H9 (cell line): ENCODE measurements around the gene WNT8B. TPM values are rescaled to one million over a fixed set of nuclear protein-coding genes. Genes with fewer than 3 reads are reported as not detected.

ENCODE experiments used
- DNase-seq: peaks from one replicate; pipeline ENCODE4 v3.0.0-alpha.2; 2017
- H2AFZ ChIP-seq: one replicate; pipeline ENCODE4 v1.6.1; 2013; ENCODE audit warnings: mild to moderate bottlenecking, low read length, control low read depth, moderate library complexity
- H2AK5ac ChIP-seq: 2 replicates; pipeline ENCODE4 v1.6.1; 2013; ENCODE audit warnings: low read length, control low read depth, mixed read lengths; ENCODE audit not compliant: insufficient read length
- H2BK120ac ChIP-seq: one replicate; pipeline ENCODE4 v1.6.1; 2013; ENCODE audit warnings: low read depth, mild to moderate bottlenecking, low read length, control low read depth, inconsistent platforms; ENCODE audit not compliant: poor library complexity, severe bottlenecking
- H2BK12ac ChIP-seq: 2 replicates; pipeline ENCODE4 v1.6.1; 2013; ENCODE audit warnings: low read length, control low read depth, mixed read lengths, low read depth; ENCODE audit not compliant: insufficient read length
- H2BK15ac ChIP-seq: 2 replicates; pipeline ENCODE4 v1.6.1; 2013; ENCODE audit warnings: low read depth, low read length, control low read depth
- H2BK20ac ChIP-seq: one replicate; pipeline ENCODE4 v1.6.1; 2013; ENCODE audit warnings: low read depth, mild to moderate bottlenecking, low read length, control low read depth, inconsistent platforms; ENCODE audit not compliant: poor library complexity, severe bottlenecking
- H2BK5ac ChIP-seq: 2 replicates; pipeline ENCODE4 v1.6.1; 2013; ENCODE audit warnings: low read length, control low read depth, mixed read lengths; ENCODE audit not compliant: insufficient read length
- H3K14ac ChIP-seq: 2 replicates; pipeline ENCODE4 v1.6.1; 2013; ENCODE audit warnings: low read length, control low read depth; ENCODE audit not compliant: insufficient read depth
- H3K18ac ChIP-seq: 2 replicates; pipeline ENCODE4 v1.6.1; 2013; ENCODE audit warnings: low read depth, mild to moderate bottlenecking, mixed read lengths, low read length, control low read depth; ENCODE audit not compliant: insufficient read length
- H3K23ac ChIP-seq: 2 replicates; pipeline ENCODE4 v1.6.1; 2013; ENCODE audit warnings: low read length, control low read depth, mixed read lengths, low read depth; ENCODE audit not compliant: insufficient read length
- H3K23me2 ChIP-seq: 2 replicates; pipeline ENCODE4 v1.6.1; 2013; ENCODE audit warnings: low read depth, mild to moderate bottlenecking, mixed read lengths, low read length, control low read depth; ENCODE audit not compliant: insufficient read length, poor library complexity, severe bottlenecking
- H3K27ac ChIP-seq: 2 replicates; pipeline ENCODE4 v1.5.1; 2013; ENCODE audit warnings: low read length, control low read depth, mixed read lengths, low read depth; ENCODE audit not compliant: insufficient read length
- H3K27me3 ChIP-seq: 2 replicates; pipeline ENCODE4 v1.6.1; 2013; ENCODE audit warnings: low read length, control low read depth, inconsistent platforms; ENCODE audit not compliant: insufficient read depth
- H3K4ac ChIP-seq: 2 replicates; pipeline ENCODE4 v1.6.1; 2013; ENCODE audit warnings: low read depth, mild to moderate bottlenecking, control low read depth, inconsistent platforms, low read length, moderate library complexity
- H3K4me1 ChIP-seq: 2 replicates; pipeline ENCODE4 v1.6.1; 2013; ENCODE audit warnings: low read length, control low read depth, inconsistent platforms; ENCODE audit not compliant: insufficient read depth
- H3K4me2 ChIP-seq: 2 replicates; pipeline ENCODE4 v1.6.1; 2013; ENCODE audit warnings: low read length, control low read depth, mixed read lengths; ENCODE audit not compliant: insufficient read length, insufficient read depth
- H3K56ac ChIP-seq: 2 replicates; pipeline ENCODE4 v1.6.1; 2013; ENCODE audit warnings: low read depth, mild to moderate bottlenecking, mixed read lengths, low read length, control low read depth; ENCODE audit not compliant: insufficient read length
- H3K79me1 ChIP-seq: 2 replicates; pipeline ENCODE4 v1.6.1; 2013; ENCODE audit warnings: low read depth, mild to moderate bottlenecking, moderate library complexity, low read length, control low read depth, inconsistent platforms; ENCODE audit not compliant: insufficient read depth, poor library complexity, severe bottlenecking
- H3K79me2 ChIP-seq: 2 replicates; pipeline ENCODE4 v1.6.1; 2013; ENCODE audit warnings: low read length, control low read depth, inconsistent platforms; ENCODE audit not compliant: insufficient read depth
- H3K9ac ChIP-seq: 2 replicates; pipeline ENCODE4 v1.6.1; 2013; ENCODE audit warnings: low read length, control low read depth, mixed read lengths; ENCODE audit not compliant: insufficient read length; ENCODE audit errors: extremely low read depth
- H3K9me3 ChIP-seq: one replicate; pipeline ENCODE4 v1.6.1; 2013; ENCODE audit warnings: low read depth, low read length, inconsistent platforms; ENCODE audit not compliant: control insufficient read depth
- H3T11ph ChIP-seq: one replicate; pipeline ENCODE4 v1.6.1; 2013; ENCODE audit warnings: mild to moderate bottlenecking, low read length, control low read depth, inconsistent platforms
- H4K20me1 ChIP-seq: one replicate; pipeline ENCODE4 v1.6.1; 2013; ENCODE audit not compliant: control insufficient read depth, insufficient read length, insufficient read depth
- H4K5ac ChIP-seq: 2 replicates; pipeline ENCODE4 v1.6.1; 2013; ENCODE audit warnings: low read depth, mild to moderate bottlenecking, mixed read lengths, low read length, control low read depth; ENCODE audit not compliant: insufficient read length
- H4K8ac ChIP-seq: replicated peaks from 2 replicates; pipeline ENCODE4 v1.6.1; 2013; ENCODE audit warnings: low read length, control low read depth, mixed read lengths, low read depth; ENCODE audit not compliant: insufficient read length
- H4K91ac ChIP-seq: 2 replicates; pipeline ENCODE4 v1.6.1; 2013; ENCODE audit warnings: low read depth, mild to moderate bottlenecking, moderate library complexity, mixed read lengths, low read length, control low read depth; ENCODE audit not compliant: insufficient read length
- H3K27ac Mint-ChIP-seq, 3 experiments: 2 replicates in 2 of 3; 3 replicates in 1 of 3; pipeline ENCODE4 v1.8.0; 2020 to 2021; ENCODE audit warnings: mixed read lengths in 3 of 3, mild to moderate bottlenecking in 1 of 3, moderate library complexity in 1 of 3
- H3K27me3 Mint-ChIP-seq: 2 replicates; pipeline ENCODE4 v1.8.0; 2021; ENCODE audit warnings: low read depth, mild to moderate bottlenecking, moderate library complexity, mixed read lengths
- H3K36me3 Mint-ChIP-seq, 3 experiments: 2 replicates in 2 of 3; 3 replicates in 1 of 3; pipeline ENCODE4 v1.8.0; 2020 to 2021; ENCODE audit warnings: low read depth in 3 of 3, mixed read lengths in 3 of 3; ENCODE audit not compliant: insufficient read depth in 1 of 3
- H3K4me1 Mint-ChIP-seq, 2 experiments: 2 replicates each; pipeline ENCODE4 v1.8.0; 2020; ENCODE audit warnings: mixed read lengths in 2 of 2
- H3K4me3 Mint-ChIP-seq, 2 experiments: 2 replicates in 1 of 2; 3 replicates in 1 of 2; pipeline ENCODE4 v1.8.0; 2020 to 2021; ENCODE audit warnings: mild to moderate bottlenecking in 2 of 2, mixed read lengths in 2 of 2, moderate library complexity in 1 of 2
- H3K9me3 Mint-ChIP-seq, 2 experiments: 2 replicates in 1 of 2; 3 replicates in 1 of 2; pipeline ENCODE4 v1.8.0; 2020; ENCODE audit warnings: mild to moderate bottlenecking in 2 of 2, mixed read lengths in 2 of 2, moderate library complexity in 1 of 2
- WGBS: extraction: QIAGEN DNeasy Blood & Tissue Kit; methylation state at CpG from one replicate; pipeline ENCODE4 v1.1.7; 2013; ENCODE audit warnings: missing lambda C conversion rate, low lambda C conversion rate, mixed read lengths; ENCODE audit not compliant: insufficient read length; ENCODE audit errors: extremely low coverage; 5-methylcytosine and 5-hydroxymethylcytosine counted together
- total RNA-seq: library from RNA; stranded (reverse); gene quantifications from 2 replicates; pipeline ENCODE4 v1.2.1, GENCODE V29; 2021
- TF ChIP-seq, protein P1 (sequence below): fragments of 200-600 bp; sonication (generic); conservative IDR thresholded peaks from 3 replicates; pipeline ENCODE4 v1.8.0; 2021; ENCODE audit warnings: antibody characterized with exemption, mild to moderate bottlenecking

Gene WNT8B
- total RNA-seq, 1 experiment from 2014 or later: not detected

DNA sequence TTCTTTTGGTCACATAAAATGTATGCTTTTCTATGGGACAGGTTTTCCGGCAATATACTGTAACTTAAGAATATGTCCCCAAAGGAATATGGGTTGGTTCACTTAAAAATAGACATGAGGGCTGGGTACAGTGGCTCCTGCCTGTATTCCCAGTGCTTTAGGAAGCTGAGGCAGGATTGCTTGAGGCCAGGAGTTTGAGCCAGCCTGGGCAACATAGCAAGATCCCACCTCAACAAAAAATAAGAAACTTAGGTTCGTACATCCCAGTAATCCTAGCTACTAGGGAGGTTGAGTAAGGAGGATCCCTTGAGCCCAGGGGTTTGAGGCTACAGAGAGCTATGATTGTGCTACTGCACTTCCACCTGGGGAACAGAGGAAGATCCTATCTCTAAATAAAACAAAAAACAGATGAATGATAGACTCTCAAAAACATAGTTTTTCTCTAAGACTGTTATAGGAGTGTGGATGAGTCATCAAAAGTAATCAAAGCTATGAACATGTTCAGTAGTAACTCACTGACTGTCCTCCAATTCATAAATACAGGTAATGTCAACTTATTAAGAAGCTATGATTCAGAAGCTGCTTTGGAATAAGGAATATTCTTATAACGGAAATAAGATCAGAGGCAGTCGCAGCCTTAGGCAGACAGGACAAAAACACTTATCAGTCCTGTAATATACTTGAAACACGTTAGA is 59.4 kb downstream of the WNT8B start:
- Mint-ChIP-seq H3K4me1 (peaks cover 9 to 13% of the 10 kb centered on the region in 2 experiments), H3K9me3 (no peaks in the 10 kb centered on the region), H3K4me3 (no peak overlapping the region), H3K27ac (no peak overlapping the region), H3K27me3 (peaks cover 38% of the 10 kb centered on the region), H3K36me3 (peaks cover 13 to 38% (median 32%) of the 10 kb centered on the region in 3 experiments; a peak in 6 of 7 replicates)
- H2BK12ac ChIP-seq: no peak overlapping the region
- H3K9ac ChIP-seq: no peak overlapping the region
- no peaks in the 10 kb centered on the region for H3K9me3 ChIP-seq
- H2AFZ ChIP-seq: no peak overlapping the region
- H4K8ac ChIP-seq: no peak overlapping the region
- no peak overlapping the region for H2BK20ac ChIP-seq
- H2AK5ac ChIP-seq: no peak overlapping the region
- H3K27ac ChIP-seq: no peak overlapping the region
- H4K20me1 ChIP-seq: no peaks in the 10 kb centered on the region
- no peak overlapping the region for H3K14ac ChIP-seq
- H3K79me1 ChIP-seq: no peaks in the 10 kb centered on the region
- H3K27me3 ChIP-seq: peaks cover 4% of the 10 kb centered on the region; the same call in 1 of the 2 replicates
- H3K4ac ChIP-seq: no peak overlapping the region
- no peaks in the 10 kb centered on the region for H3K79me2 ChIP-seq
- no CpG with 5 or more reads among the region's 5 CpGs for WGBS
- DNase-seq: no peak
- TF ChIP-seq, protein P1, sequence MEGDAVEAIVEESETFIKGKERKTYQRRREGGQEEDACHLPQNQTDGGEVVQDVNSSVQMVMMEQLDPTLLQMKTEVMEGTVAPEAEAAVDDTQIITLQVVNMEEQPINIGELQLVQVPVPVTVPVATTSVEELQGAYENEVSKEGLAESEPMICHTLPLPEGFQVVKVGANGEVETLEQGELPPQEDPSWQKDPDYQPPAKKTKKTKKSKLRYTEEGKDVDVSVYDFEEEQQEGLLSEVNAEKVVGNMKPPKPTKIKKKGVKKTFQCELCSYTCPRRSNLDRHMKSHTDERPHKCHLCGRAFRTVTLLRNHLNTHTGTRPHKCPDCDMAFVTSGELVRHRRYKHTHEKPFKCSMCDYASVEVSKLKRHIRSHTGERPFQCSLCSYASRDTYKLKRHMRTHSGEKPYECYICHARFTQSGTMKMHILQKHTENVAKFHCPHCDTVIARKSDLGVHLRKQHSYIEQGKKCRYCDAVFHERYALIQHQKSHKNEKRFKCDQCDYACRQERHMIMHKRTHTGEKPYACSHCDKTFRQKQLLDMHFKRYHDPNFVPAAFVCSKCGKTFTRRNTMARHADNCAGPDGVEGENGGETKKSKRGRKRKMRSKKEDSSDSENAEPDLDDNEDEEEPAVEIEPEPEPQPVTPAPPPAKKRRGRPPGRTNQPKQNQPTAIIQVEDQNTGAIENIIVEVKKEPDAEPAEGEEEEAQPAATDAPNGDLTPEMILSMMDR: no peak
- H2BK5ac ChIP-seq: no peak overlapping the region
- no peak overlapping the region for H2BK15ac ChIP-seq
- no peak overlapping the region for H3T11ph ChIP-seq
- no peak overlapping the region for H4K91ac ChIP-seq
- peaks cover 10% of the 10 kb centered on the region for H3K23me2 ChIP-seq
- no peak overlapping the region for H3K56ac ChIP-seq
- H4K5ac ChIP-seq: no peak overlapping the region
- H3K18ac ChIP-seq: no peak overlapping the region
- no peak overlapping the region for H2BK120ac ChIP-seq
- no peaks in the 10 kb centered on the region for H3K4me1 ChIP-seq
- H3K23ac ChIP-seq: no peak overlapping the region
- H3K4me2 ChIP-seq: no peak overlapping the region
